ENCODE measurements around the gene ZDHHC15. TPM values are rescaled to one million over a fixed set of nuclear protein-coding genes. Genes with fewer than 3 reads are reported as not detected.

ZDHHC15 gene
- total and polyA plus RNA-seq, 2 donors (not counting 3 experiments of a cell fraction or from before 2014, with no cell fraction given), result not detected

DNA sequence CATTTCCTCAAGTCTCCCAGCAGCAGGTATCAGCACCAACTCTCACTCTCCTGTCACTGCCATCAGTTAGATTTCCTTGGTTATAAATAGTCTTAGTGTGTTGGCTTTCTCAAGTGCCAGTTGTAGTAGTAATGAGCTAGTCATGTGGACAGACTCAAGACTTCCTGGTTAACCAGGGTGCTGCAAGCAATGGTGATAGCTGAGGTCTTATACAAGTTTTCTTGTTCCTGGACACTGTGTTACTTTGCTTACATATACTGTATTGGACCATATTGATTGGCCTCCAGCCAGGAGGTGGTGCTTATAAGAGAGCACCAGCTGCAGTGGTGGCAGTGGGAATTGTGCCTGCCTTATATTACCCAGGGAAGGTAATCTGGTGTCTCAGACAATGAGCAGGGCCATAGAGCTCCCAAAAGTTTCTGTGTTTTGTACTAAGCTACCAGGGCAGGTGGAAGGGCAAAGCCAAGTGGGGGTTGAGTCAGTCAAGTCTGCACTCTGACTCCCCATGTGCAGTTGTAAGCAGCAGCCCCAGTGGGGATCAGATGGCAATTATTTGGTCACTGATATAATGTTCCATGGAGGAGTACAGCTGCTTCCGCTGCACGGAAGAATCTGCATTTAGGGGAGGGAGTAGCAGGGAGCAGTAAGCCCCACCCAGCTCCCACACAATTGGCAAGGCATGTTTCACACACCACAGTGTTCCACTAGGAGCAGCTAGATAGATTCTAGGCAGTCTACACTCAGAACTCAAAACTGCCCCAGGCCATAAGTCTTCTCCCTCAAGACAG, 24.1 kb upstream of the ZDHHC15 start:
- H3K9me1 ChIP-seq (replicated peaks; ENCODE audit: control insufficient read depth, extremely low read depth, insufficient read depth, low read length), result no peaks in the 10 kb centered on the region
- no peaks in the 10 kb centered on the region for H3K4me1 ChIP-seq (ENCODE audit: control insufficient read depth, extremely low read depth, insufficient read depth, low read length)
- no peaks in the 10 kb centered on the region for H4K20me1 ChIP-seq (replicated peaks; ENCODE audit: control insufficient read depth, extremely low read depth, insufficient read depth, low read length)
- intact Hi-C loops (cut with micrococcal nuclease) (no loop called here), dilution Hi-C loops (cut with MboI; ENCODE audit: extremely low pct_ligation_motif_present, low sequenced_read_pairs) (no loop called here)
- no peak overlapping the region for H3K4me2 ChIP-seq (ENCODE audit: insufficient read depth, low read length)
- no peaks in the 10 kb centered on the region for H3K9me3 ChIP-seq (replicated peaks; ENCODE audit: control insufficient read depth, insufficient read depth, low read length)
- H2AFZ ChIP-seq (ENCODE audit: low read depth, low read length), result no peak overlapping the region
- POLR2A ChIA-PET, result no interaction called here
- TF ChIP-seq MYC (IDR thresholded peaks at IDR 0.05; ENCODE audit: low read depth, low read length) (no peak), POLR2A (IDR thresholded peaks at IDR 0.05; ENCODE audit: low read depth, low read length) (no peak), CTCF (IDR thresholded peaks at IDR 0.05; ENCODE audit: extremely low read depth in 1 of 2, insufficient read depth in 1 of 2, low read depth in 1 of 2, low read length in 2 of 2) (no peak), JUN (IDR thresholded peaks at IDR 0.05; ENCODE audit: borderline replicate concordance, insufficient read depth, insufficient read length, low read depth) (no peak), POLR2AphosphoS5 (IDR thresholded peaks at IDR 0.05; ENCODE audit: insufficient read depth, low read depth, low read length) (no peak), EZH2 (IDR thresholded peaks at IDR 0.05; ENCODE audit: borderline replicate concordance, low read depth, low read length, severe bottlenecking) (no peak), GATA2 (IDR thresholded peaks at IDR 0.05; ENCODE audit: insufficient read depth, insufficient read length, low read depth, low read length) (no peak), FOS (IDR thresholded peaks at IDR 0.05; ENCODE audit: borderline replicate concordance, insufficient read depth, low read length) (no peak)
- TF ChIP-seq, protein P1, sequence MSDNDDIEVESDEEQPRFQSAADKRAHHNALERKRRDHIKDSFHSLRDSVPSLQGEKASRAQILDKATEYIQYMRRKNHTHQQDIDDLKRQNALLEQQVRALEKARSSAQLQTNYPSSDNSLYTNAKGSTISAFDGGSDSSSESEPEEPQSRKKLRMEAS (IDR thresholded peaks at IDR 0.05; ENCODE audit: insufficient read depth, insufficient read length), result no peak
- no peak overlapping the region for H3K27ac ChIP-seq (ENCODE audit: insufficient read depth, low read depth, low read length)
- BruUV-seq (replicated peaks), result no TSS peak
- H3K9ac ChIP-seq (replicated peaks; ENCODE audit: extremely low read depth, insufficient read depth, low read length), result no peak overlapping the region
- DNase-seq (ENCODE audit: low read depth, low spot score) (no peak), FAIRE-seq (no peak)
- no peaks in the 10 kb centered on the region for H3K27me3 ChIP-seq (ENCODE audit: control insufficient read depth in 2 of 2, insufficient read depth in 2 of 2, low read length in 2 of 2)
- H3K36me3 ChIP-seq (ENCODE audit: control insufficient read depth in 2 of 2, extremely low read depth in 1 of 2, insufficient read depth in 2 of 2, low read length in 2 of 2), result no peaks in the 10 kb centered on the region
- CTCF ChIA-PET, result no interaction called here
- no peaks in the 10 kb centered on the region for H3K79me2 ChIP-seq (ENCODE audit: control insufficient read depth, insufficient read depth, low read length)
- H3K4me3 ChIP-seq (replicated peaks in 1 of 3; ENCODE audit: insufficient read depth in 1 of 3, low read depth in 1 of 3, low read length in 3 of 3), result no peak overlapping the region

Data from endothelial cell of umbilical vein (primary cell).